Choroid plexus epithelial cell (primary cell): ENCODE data around the gene PRPF6.
"Not testable (repeated sequence)": the region's sequence is repeated elsewhere in the genome, so short reads cannot be mapped to it uniquely, and the experiment has no call there.

Experiments used
- DNase-seq: peaks from one replicate; pipeline ENCODE4 v3.0.0-alpha.2; 2010; ENCODE audit warnings: low read depth
- H3K4me3 ChIP-seq: 2 replicates; pipeline ENCODE4 v1.5.1; 2011; ENCODE audit warnings: low read depth, mild to moderate bottlenecking, control low read depth, low read length, moderate library complexity
- CTCF ChIP-seq: conservative IDR thresholded peaks from 2 replicates; pipeline ENCODE4 v1.5.1; 2011; ENCODE audit warnings: low read depth, mild to moderate bottlenecking, control low read depth, inconsistent platforms, low read length, moderate library complexity

PRPF6 gene

DNA sequence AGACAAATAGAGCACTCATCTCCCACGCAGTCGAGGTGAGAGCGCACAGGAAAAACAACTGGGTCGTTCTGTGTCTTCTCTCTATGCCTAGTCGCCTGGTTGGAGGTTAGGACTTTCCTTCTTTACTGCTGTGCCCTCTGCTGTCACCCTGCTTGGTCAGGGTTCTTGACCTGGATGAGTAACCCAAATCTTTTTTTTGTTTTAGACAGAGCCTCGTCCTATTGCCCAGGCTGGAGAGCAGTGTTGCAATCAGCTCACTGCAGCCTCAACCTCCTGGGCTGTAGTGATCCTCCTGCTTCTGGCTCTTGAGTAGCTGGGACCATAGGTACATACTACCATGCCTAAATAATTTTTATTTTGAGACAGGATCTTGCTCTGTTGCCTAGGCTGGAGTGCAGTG, 24.5 kb downstream of the PRPF6 start:
- peak; percentile 52 for DNase-seq
- TF ChIP-seq CTCF, result no peak

GRCh38 chr20:64006490-64006889, 25.6 kb downstream of the PRPF6 start:
- no peak overlapping the region for H3K4me3 ChIP-seq
- no peak for DNase-seq
- TF ChIP-seq CTCF, result no peak

More for the DNA sequence above, 24.5 kb downstream of the PRPF6 start:
- no peak overlapping the region for H3K4me3 ChIP-seq

GRCh38 chr20:64006902-64007301, 26.0 kb downstream of the PRPF6 start:
- TF ChIP-seq CTCF, result no peak
- H3K4me3 ChIP-seq, result no peak overlapping the region
- DNase-seq, result no peak

- DNase-seq, result no peak
- TF ChIP-seq CTCF, result no peak
- no peak overlapping the region for H3K4me3 ChIP-seq
Observed at GRCh38 chr20:64009811-64010387, 29.0 kb downstream of the PRPF6 start.

GRCh38 chr20:64010711-64011237, 29.8 kb downstream of the PRPF6 start:
- DNase-seq, result no peak
- H3K4me3 ChIP-seq, result no peak overlapping the region
- no peak for TF ChIP-seq CTCF

DNA sequence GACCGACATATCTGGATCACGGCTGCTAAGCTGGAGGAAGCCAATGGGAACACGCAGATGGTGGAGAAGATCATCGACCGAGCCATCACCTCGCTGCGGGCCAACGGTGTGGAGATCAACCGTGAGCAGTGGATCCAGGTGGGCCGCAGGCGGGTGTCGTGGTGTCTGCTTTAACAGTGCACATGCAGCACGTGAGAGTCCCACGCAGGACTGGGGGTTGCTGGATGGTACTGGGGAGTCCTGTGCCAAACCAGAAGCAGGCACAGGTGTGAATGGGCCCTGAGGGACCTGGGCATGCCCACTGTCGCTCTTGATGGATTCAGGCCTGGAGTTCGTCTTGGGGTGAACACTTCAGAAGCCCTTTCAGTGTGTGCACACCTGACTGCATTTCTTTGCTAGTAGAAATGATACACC, 30.4 kb downstream of the PRPF6 start:
- H3K4me3 ChIP-seq, result no peak overlapping the region
- TF ChIP-seq CTCF, result no peak
- no peak for DNase-seq

GRCh38 chr20:64012385-64013154, 31.6 kb downstream of the PRPF6 start:
- not testable (repeated sequence) for DNase-seq, H3K4me3 ChIP-seq
